Thyroid gland (tissue), 4 donors: ENCODE measurements around the gene ZC3H7A.

Source experiments
- POLR2A ChIP-seq, 2 donors: fragments of 450-650 bp; IDR thresholded peaks; one replicate each; pipeline ENCODE4 v1.6.1; 2017; ENCODE audit warnings: antibody characterized with exemption in 2 of 2, mild to moderate bottlenecking in 2 of 2, moderate library complexity in 1 of 2
- TF ChIP-seq, protein P1 (sequence below), 6 experiments: fragments of 200-600 bp in 3 of 6; fragments of 450-650 bp in 3 of 6; sonication (generic) in 3 of 6; IDR thresholded peaks; one replicate each; pipeline ENCODE4 v1.5.1; 2016 to 2019; ENCODE audit warnings: antibody characterized with exemption in 6 of 6, mild to moderate bottlenecking in 2 of 6, inconsistent platforms in 1 of 6, moderate library complexity in 1 of 6

DNA sequence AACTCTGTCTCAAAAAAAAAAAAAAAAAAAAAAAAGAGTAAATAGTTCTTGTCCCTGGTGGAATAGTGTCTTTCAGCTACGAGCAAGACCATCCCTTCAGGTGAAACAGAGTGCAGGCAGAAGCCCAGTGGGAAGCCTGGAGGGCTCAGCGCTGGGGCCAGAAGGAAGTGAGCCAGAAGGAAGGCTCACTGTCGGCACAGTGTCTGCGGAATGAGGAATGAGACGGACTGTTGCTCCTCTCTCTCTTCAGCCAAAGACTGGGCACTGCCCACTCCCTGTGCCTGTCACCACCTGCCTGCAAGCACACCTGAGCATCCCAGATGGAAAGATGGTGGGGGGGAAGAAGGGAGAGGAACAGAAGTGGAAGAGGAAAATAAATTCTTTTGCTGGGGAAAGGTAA, 46.8 kb upstream of the ZC3H7A start:
- TF ChIP-seq, protein P1, sequence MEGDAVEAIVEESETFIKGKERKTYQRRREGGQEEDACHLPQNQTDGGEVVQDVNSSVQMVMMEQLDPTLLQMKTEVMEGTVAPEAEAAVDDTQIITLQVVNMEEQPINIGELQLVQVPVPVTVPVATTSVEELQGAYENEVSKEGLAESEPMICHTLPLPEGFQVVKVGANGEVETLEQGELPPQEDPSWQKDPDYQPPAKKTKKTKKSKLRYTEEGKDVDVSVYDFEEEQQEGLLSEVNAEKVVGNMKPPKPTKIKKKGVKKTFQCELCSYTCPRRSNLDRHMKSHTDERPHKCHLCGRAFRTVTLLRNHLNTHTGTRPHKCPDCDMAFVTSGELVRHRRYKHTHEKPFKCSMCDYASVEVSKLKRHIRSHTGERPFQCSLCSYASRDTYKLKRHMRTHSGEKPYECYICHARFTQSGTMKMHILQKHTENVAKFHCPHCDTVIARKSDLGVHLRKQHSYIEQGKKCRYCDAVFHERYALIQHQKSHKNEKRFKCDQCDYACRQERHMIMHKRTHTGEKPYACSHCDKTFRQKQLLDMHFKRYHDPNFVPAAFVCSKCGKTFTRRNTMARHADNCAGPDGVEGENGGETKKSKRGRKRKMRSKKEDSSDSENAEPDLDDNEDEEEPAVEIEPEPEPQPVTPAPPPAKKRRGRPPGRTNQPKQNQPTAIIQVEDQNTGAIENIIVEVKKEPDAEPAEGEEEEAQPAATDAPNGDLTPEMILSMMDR (IDR thresholded peaks at IDR 0.05) = no peak
- TF ChIP-seq POLR2A (IDR thresholded peaks at IDR 0.05) = no peak
